Vagina (tissue), 2 donors: ENCODE results near the gene CBX8. TPM values are rescaled to one million over a fixed set of nuclear protein-coding genes. Genes with fewer than 3 reads are reported as not detected.

Experiments
- DNase-seq, 2 donors: peaks; one replicate each; pipeline ENCODE4 v3.0.0-alpha.2; 2017; ENCODE audit errors: extremely low spot score in 2 of 2
- H3K27ac ChIP-seq: fragments of 200-600 bp; sonication (generic); one replicate; pipeline ENCODE4 v1.5.1; 2019
- H3K27me3 ChIP-seq: fragments of 200-600 bp; sonication (generic); one replicate; pipeline ENCODE4 v1.5.1; 2019
- H3K36me3 ChIP-seq, 2 donors: fragments of 200-600 bp; sonication (generic); one replicate each; pipeline ENCODE4 v1.5.1; 2017 to 2019
- H3K4me1 ChIP-seq: fragments of 200-600 bp; sonication (generic); one replicate; pipeline ENCODE4 v1.5.1; 2019
- H3K4me3 ChIP-seq, 2 donors: fragments of 200-600 bp; sonication (generic); 1 replicate in 1 of 2; 2 replicates in 1 of 2; pipeline ENCODE4 v1.5.1; 2016 to 2019
- H3K9me3 ChIP-seq: fragments of 200-600 bp; sonication (generic); one replicate; pipeline ENCODE4 v1.5.1; 2019
- CTCF ChIP-seq, 3 experiments: fragments of 450-650 bp in 2 of 3; fragments of 200-600 bp in 1 of 3; sonication (generic) in 1 of 3; IDR thresholded peaks; one replicate each; pipeline ENCODE4 v1.5.1; 2017 to 2019; ENCODE audit warnings: antibody characterized with exemption in 3 of 3, mild to moderate bottlenecking in 2 of 3, moderate library complexity in 2 of 3
- POLR2A ChIP-seq, 2 donors: fragments of 450-650 bp; IDR thresholded peaks; one replicate each; pipeline ENCODE4 v1.6.1; 2017; ENCODE audit warnings: antibody characterized with exemption in 2 of 2, mild to moderate bottlenecking in 2 of 2, moderate library complexity in 2 of 2
- POLR2AphosphoS5 ChIP-seq, 2 donors: sonication (generic); formaldehyde crosslinking; IDR thresholded peaks; one replicate each; pipeline ENCODE4 v1.9.0; 2017; ENCODE audit warnings: antibody characterized with exemption in 2 of 2, mild to moderate bottlenecking in 2 of 2, low read depth in 1 of 2; ENCODE audit not compliant: insufficient read depth in 1 of 2
- intact Hi-C: fragments of 100-400 bp; cut with DNase I; formaldehyde crosslinking; loops from one replicate; pipeline ENCODE4 v1.15.1; 2023
- total RNA-seq: library from RNA; depleted of rRNA; stranded (reverse); fragments of >200 nt; gene quantifications from one replicate; pipeline ENCODE4 v1.2.3, GENCODE V29; 2016

The CBX8 gene
- total RNA-seq, 1 donor from 2014 or later = 0.98 TPM

- Histone ChIP-seq H3K4me1 (no peaks in the 10 kb centered on the region), H3K27me3 (no peaks in the 10 kb centered on the region), H3K27ac (no peak overlapping the region), H3K9me3 (no peaks in the 10 kb centered on the region), H3K36me3 (no peaks in the 10 kb centered on the region), H3K4me3 (no peak overlapping the region)
- no peak for TF ChIP-seq CTCF (IDR thresholded peaks at IDR 0.05)
- no peak for TF ChIP-seq POLR2A (IDR thresholded peaks at IDR 0.05)
- TF ChIP-seq POLR2AphosphoS5 (IDR thresholded peaks at IDR 0.05; ENCODE audit: insufficient read depth in 1 of 2, low read depth in 1 of 2) = no peak
- DNase-seq = no peak
- intact Hi-C loops = no loop called here
Measured at GRCh38 chr17:79765708-79766107, 31.2 kb downstream of the CBX8 start.

GRCh38 chr17:79761894-79762589, 34.8 kb downstream of the CBX8 start:
- intact Hi-C loops = no loop called here
- Histone ChIP-seq H3K36me3 (no peaks in the 10 kb centered on the region), H3K4me3 (no peak overlapping the region), H3K27ac (no peak overlapping the region), H3K27me3 (no peaks in the 10 kb centered on the region), H3K9me3 (no peaks in the 10 kb centered on the region), H3K4me1 (no peaks in the 10 kb centered on the region)
- no peak for DNase-seq
- TF ChIP-seq POLR2AphosphoS5 (IDR thresholded peaks at IDR 0.05; ENCODE audit: insufficient read depth in 1 of 2, low read depth in 1 of 2) (no peak), CTCF (IDR thresholded peaks at IDR 0.05) (no peak), POLR2A (IDR thresholded peaks at IDR 0.05) (no peak)

- H3K36me3 ChIP-seq = no peaks in the 10 kb centered on the region
- H3K27ac ChIP-seq = no peak overlapping the region
- no peaks in the 10 kb centered on the region for H3K9me3 ChIP-seq
- TF ChIP-seq POLR2A (IDR thresholded peaks at IDR 0.05) = no peak
- TF ChIP-seq CTCF (IDR thresholded peaks at IDR 0.05) = no peak
- TF ChIP-seq POLR2AphosphoS5 (IDR thresholded peaks at IDR 0.05; ENCODE audit: insufficient read depth in 1 of 2, low read depth in 1 of 2) = no peak
- intact Hi-C loops = no loop called here
- no peak for DNase-seq
- no peak overlapping the region for H3K4me3 ChIP-seq
- no peaks in the 10 kb centered on the region for H3K4me1 ChIP-seq
- H3K27me3 ChIP-seq = no peaks in the 10 kb centered on the region
Measured at GRCh38 chr17:79760197-79760906, 36.5 kb downstream of the CBX8 start.

GRCh38 chr17:79758271-79758670, 38.6 kb downstream of the CBX8 start:
- no peaks in the 10 kb centered on the region for H3K36me3 ChIP-seq
- no peaks in the 10 kb centered on the region for H3K4me1 ChIP-seq
- H3K4me3 ChIP-seq = no peak overlapping the region
- TF ChIP-seq POLR2A (IDR thresholded peaks at IDR 0.05) = no peak
- TF ChIP-seq POLR2AphosphoS5 (IDR thresholded peaks at IDR 0.05; ENCODE audit: insufficient read depth in 1 of 2, low read depth in 1 of 2) = no peak
- TF ChIP-seq CTCF (IDR thresholded peaks at IDR 0.05) = no peak
- no peak for DNase-seq
- intact Hi-C loops = no loop called here
- H3K27ac ChIP-seq = no peak overlapping the region
- no peaks in the 10 kb centered on the region for H3K9me3 ChIP-seq
- H3K27me3 ChIP-seq = no peaks in the 10 kb centered on the region
